NCI-H446 treated with DMSO at 0.1 percent for 48 hours (cell line): Measurements from ENCODE around the gene DNAJC7.
"Not testable (repeated sequence)": the region's sequence is repeated elsewhere in the genome, so short reads cannot be mapped to it uniquely, and the experiment has no call there.

Source experiments
- DNase-seq: peaks from one replicate; lab custom pipeline; 2025; lab: John Stamatoyannopoulos, UW

DNAJC7 gene

GRCh38 chr17:42012363-42012762 is 4.9 kb downstream of the DNAJC7 start:
- not testable (repeated sequence) for DNase-seq

- no peak for DNase-seq
Measured at GRCh38 chr17:42010898-42011516, 6.2 kb downstream of the DNAJC7 start.

DNA sequence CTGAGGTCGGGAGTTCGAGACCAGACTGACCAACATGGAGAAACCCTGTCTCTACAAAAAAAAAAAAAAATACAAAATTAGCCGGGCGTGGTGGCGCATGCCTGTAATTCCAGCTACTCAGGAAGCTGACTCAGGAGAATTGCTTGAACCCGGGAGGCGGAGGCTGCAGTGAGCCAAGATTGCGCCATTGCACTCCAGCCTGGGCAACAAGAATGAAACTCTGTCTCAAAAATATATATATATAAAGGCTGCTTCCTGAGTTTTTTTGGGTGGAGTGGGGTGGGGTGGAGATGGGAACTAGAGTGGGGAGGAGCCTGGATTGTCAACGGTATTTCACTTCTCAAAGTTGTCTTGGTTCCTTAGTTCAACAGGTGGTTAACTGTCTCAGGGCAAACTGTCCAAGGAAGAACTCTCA is 7.0 kb downstream of the DNAJC7 start:
- DNase-seq = not testable (repeated sequence)

DNA sequence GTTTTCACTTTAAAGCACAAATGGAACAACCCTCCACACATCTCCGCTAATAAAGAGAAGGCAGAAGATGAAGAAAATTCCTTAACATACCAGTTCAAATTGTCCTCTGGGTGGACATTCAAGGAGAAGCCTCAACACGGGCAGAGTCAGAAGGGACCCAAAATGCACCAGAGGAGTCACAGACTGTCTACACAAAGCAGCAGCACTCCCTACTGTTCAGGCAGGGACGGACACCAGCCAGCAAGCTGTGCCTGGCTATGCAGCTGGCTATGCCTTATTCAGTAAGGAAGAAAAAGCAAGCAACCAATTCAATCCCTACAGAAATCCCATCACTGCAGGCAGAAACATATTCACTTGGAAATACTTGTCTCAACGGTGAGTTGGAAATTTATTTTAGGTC is 8.1 kb downstream of the DNAJC7 start:
- DNase-seq = no peak

- DNase-seq = no peak
Measured at GRCh38 chr17:42005166-42005565, 12.1 kb downstream of the DNAJC7 start.

DNA sequence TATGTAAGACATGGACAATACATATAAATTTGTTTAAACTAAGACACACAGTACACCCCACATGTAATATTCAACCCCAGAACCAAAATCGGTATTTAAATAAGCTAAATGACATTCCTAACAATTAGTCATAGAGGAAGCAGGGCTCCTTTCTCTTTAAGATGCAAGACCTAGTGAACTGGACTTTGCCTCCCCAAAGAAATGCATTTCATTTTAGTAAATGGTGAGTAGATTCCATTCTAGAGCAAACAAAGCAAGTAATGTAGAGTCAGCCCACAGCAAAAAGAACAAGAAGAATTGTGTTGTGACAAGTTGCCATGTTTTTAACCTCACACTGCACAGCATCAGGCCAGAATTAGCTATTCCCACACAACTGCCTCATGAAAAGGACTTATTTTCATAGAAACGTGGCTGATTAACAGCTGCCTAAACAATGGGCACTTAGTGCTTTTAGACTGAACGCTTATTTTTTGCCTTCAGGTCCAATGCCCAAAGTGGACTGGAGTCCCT is 14.4 kb downstream of the DNAJC7 start:
- DNase-seq = no peak

- DNase-seq = no peak
Measured at GRCh38 chr17:42002175-42002791, 15.0 kb downstream of the DNAJC7 start.

DNA sequence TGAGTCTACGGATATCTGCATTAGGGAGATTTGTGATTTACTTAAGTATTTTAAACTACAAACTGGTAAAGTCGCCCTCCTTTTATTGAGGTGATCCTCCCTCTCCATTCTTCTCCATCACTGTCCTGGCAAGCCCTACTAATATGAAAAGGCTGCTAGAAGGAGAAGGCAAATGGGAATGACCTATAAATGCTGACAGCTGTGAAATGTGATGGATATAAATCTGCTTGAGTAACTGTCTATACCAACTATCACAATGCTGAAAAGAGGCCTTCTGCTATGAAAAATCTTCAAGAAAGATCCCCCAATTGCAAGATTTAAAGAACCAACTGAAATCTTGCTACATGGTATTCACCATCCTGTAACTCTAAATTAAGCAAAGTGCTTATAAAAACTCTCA is 15.5 kb downstream of the DNAJC7 start:
- DNase-seq = no peak

DNA sequence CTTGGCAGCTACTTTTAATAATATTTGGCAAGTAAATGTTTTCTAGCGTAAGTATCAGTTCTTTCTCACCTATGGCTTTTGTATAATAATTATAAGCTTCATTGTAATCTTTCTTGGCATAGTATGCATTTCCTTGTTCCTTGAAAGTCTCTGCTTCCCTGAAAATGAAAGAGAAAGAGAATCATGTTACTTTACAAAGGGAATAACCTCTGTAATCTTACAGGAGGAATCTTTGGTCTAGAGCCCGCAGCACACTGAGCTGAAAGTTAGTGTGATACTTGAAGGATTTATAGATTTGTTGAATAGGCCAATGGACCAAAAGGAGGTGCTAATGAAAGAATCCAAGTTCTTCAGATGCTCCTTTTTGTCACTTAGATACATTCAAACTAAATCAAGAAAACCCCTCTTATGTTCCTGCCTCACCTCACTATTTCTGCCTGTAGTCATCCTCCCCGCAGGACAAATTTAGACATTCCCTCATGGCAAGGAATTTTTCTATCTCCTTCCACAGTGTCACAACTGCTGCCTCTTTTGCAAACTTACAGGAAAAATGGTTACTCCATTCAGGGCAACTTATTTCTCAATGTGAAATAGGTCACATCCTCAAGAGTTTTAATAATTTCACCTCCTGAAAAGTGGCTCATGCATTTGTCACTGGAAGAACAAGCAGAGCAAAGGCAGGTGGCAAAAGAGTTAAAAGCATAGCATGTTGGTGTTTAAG is 16.7 kb downstream of the DNAJC7 start:
- DNase-seq = no peak

GRCh38 chr17:41998497-41998896 is 18.7 kb downstream of the DNAJC7 start:
- DNase-seq = no peak

DNA sequence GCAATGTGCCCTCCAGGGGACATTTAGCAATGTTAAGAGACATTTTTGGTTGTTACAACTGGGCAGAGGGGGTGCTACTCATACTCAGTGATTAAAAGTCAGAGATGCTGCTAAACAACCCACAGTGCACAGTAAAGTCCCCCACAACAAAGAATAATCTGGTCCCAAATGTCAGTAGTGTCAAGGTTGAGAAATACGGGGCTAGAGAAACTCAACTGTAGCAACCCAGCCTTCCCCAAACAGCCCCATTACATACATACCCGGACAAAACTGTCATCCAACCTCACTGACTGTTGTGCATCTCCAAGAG is 20.4 kb downstream of the DNAJC7 start:
- no peak for DNase-seq

GRCh38 chr17:41992576-41992975 is 24.7 kb downstream of the DNAJC7 start:
- no peak for DNase-seq

DNA sequence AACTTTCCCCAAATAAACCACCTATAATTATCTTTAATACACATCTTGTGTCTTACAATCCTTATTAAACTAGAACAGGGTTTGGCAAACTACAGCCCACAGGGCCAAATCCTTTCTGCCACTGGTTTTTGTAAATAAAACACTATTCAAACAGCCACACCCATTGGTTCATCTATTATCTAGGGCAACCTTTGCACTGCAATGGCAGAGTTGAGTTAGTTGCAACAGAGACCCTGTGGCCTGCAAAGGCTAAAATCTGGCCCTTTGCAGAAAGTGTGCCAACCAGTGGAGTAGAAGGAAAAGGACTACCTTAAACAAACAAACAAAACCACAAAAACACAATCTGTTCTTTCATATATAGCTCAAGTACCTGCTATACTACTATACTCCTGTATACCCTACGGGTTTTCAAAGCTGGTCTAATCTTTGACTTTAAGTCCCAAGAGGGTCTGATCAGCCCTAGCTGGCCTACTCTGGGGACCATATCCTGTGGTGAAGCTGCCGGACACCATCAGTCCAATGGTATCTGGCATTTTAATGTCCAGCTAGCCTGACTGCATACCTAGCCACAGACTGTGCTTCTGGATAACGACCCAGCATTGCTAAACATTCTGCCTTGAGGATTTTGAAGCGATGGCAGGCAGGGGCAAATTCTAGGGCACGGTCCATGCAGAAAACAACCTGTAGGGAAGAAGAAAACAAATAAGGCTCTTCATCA is 27.4 kb downstream of the DNAJC7 start:
- DNase-seq = no peak

DNA sequence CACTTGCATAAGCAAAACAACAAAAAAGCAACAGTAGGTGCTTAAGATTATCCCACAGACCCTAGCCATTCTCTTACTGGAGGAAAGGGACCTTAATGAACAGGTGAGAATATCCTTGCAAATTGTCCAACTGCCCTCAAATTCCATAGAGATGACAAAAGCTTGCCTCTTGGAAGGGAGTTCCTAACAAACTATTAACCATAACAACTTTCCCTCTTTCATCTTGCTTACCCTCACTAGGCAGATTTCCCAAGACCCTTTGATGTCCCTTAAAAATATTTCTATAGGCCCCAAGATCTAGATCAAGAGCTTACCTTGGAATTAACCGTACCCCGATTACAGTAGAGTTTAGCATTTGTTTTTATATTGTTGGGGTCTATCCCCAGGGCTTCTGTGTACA is 28.8 kb downstream of the DNAJC7 start:
- DNase-seq = no peak

- DNase-seq = no peak
Measured at GRCh38 chr17:41987642-41988041, 29.6 kb downstream of the DNAJC7 start.

DNA sequence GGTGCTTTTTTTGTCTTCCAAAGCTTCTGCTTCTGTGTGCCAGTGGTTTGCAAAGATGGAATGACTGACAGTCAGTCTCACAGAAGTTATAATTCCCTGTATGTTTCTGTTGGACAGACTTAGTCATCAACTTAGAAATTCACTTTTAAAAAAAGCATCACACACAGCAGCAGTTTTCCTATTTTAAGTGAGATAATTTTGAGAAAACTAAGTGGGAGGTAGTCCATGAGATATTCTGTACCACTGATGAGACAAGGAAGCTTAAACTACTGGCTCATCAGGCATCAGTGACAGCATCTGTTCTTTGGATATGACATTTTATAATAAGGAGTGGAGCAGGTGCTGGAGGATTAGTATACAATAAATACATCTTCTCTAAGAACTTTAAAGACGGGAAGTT is 30.6 kb downstream of the DNAJC7 start:
- DNase-seq = no peak

DNA sequence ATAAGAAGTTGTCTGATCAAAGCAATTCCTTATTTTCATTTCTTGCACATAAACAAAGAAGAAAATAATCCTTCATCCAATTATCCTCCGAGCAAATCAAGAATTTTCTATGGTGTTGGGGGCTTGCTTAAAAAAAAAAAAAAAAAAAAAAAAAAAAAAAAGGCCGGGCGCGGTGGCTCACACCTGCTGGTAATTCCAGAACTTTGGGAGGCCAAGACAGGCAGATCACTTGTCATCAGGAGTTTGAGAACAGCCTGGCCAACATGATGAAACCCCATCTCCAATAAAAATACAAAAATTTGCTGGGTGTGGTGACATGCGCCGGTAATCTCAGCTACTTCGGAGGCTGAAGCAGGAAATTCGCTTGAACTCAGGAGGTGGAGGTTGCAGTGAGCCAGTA is 31.3 kb downstream of the DNAJC7 start:
- no peak for DNase-seq

GRCh38 chr17:41984454-41984853 is 32.8 kb downstream of the DNAJC7 start:
- no peak for DNase-seq

GRCh38 chr17:41982026-41982760 is 35.0 kb downstream of the DNAJC7 start:
- no peak for DNase-seq

DNA sequence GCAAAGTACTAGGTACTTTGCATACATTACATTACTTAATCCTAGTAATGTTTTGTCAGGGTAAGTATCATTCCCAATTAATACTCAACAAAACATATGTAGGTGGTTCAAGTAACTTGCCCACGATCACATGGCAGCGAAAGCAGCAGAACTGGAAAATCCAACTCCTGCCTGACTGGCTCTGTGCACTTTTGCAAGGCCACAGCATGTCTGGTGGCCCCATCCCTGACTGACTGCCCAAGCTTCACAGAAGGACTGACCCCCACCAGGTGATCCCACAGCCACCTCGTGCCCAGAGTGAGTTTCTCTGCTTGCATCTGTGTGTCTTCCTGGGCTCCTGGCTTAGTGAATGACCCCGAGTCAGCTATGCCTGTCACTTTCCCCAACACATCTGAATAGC is 39.2 kb downstream of the DNAJC7 start:
- no peak for DNase-seq

- no peak for DNase-seq
Measured at GRCh38 chr17:41976142-41976768, 41.0 kb downstream of the DNAJC7 start.
